Left renal pelvis (tissue), 4 donors: ENCODE measurements around the gene CNNM2. TPM values are rescaled to one million over a fixed set of nuclear protein-coding genes. Genes with fewer than 3 reads are reported as not detected.
"Not testable (repeated sequence)": the region's sequence is repeated elsewhere in the genome, so short reads cannot be mapped to it uniquely, and the experiment has no call there.

Experiments used
- DNase-seq, 4 donors: peaks; one replicate each; pipeline ENCODE4 v3.0.0-alpha.2; 2013; ENCODE audit warnings: low read depth in 4 of 4, low spot score in 3 of 4
- polyA plus RNA-seq, 4 donors: library from polyadenylated mRNA; unstranded; fragments of 120-200 nt; gene quantifications; one replicate each; pipeline ENCODE4 v1.2.1, GENCODE V29; 2013; ENCODE audit not compliant: insufficient read length in 4 of 4

The CNNM2 gene
- polyA plus RNA-seq, 4 donors = 5.4 to 9.9 (median 9.6) TPM

GRCh38 chr10:103021900-103022293 is 103.8 kb downstream of the CNNM2 start:
- DNase-seq = no peak

GRCh38 chr10:103025696-103026095 is 107.6 kb downstream of the CNNM2 start:
- DNase-seq = no peak

- DNase-seq = no peak
Measured at GRCh38 chr10:103038570-103038969, 120.5 kb downstream of the CNNM2 start.

- no peak for DNase-seq
Measured at GRCh38 chr10:103040418-103040817, 122.3 kb downstream of the CNNM2 start.

- no peak for DNase-seq
Measured at GRCh38 chr10:103041391-103041790, 123.3 kb downstream of the CNNM2 start.

- no peak for DNase-seq
Measured at GRCh38 chr10:103042129-103042528, 124.0 kb downstream of the CNNM2 start.

- DNase-seq = no peak
Measured at GRCh38 chr10:103042908-103043307, 124.8 kb downstream of the CNNM2 start.

- no peak for DNase-seq
Measured at GRCh38 chr10:103044942-103045489, 126.9 kb downstream of the CNNM2 start.

- no peak for DNase-seq
Measured at GRCh38 chr10:103045961-103046360, 127.9 kb downstream of the CNNM2 start.

GRCh38 chr10:103047381-103047780 is 129.3 kb downstream of the CNNM2 start:
- DNase-seq = no peak

- DNase-seq = no peak
Measured at GRCh38 chr10:103049237-103049636, 131.1 kb downstream of the CNNM2 start.

GRCh38 chr10:103053659-103054581 is 135.8 kb downstream of the CNNM2 start:
- DNase-seq = peak in 1 of 4 donors; percentile 33

GRCh38 chr10:103054621-103055020 is 136.5 kb downstream of the CNNM2 start:
- no peak for DNase-seq

- no peak for DNase-seq
Measured at GRCh38 chr10:103055105-103055504, 137.0 kb downstream of the CNNM2 start.

- DNase-seq = no peak
Measured at GRCh38 chr10:103058034-103058433, 139.9 kb downstream of the CNNM2 start.

- DNase-seq = no peak
Measured at GRCh38 chr10:103060575-103060974, 142.5 kb downstream of the CNNM2 start.

GRCh38 chr10:103062854-103063590 is 144.9 kb downstream of the CNNM2 start:
- no peak for DNase-seq

- DNase-seq = no peak
Measured at GRCh38 chr10:103064956-103065355, 146.9 kb downstream of the CNNM2 start.

GRCh38 chr10:103066141-103067098 is 148.3 kb downstream of the CNNM2 start:
- no peak for DNase-seq

- not testable (repeated sequence) for DNase-seq
Measured at GRCh38 chr10:103067099-103067477, 149.0 kb downstream of the CNNM2 start.
